Pancreas (tissue), 10 donors: ENCODE measurements around the gene MAP3K21. TPM values are rescaled to one million over a fixed set of nuclear protein-coding genes. Genes with fewer than 3 reads are reported as not detected.

Experiments used
- ATAC-seq, 4 donors: fragments of 200-7000 bp; cut with Tn5 transposase; one replicate each; pipeline versions ENCODE4 v1.8.0 to v1.9.1; 2020; ENCODE audit warnings: mild to moderate bottlenecking in 4 of 4, moderate library complexity in 4 of 4
- DNase-seq, 6 donors: peaks; one replicate each; pipeline ENCODE4 v3.0.0-alpha.2; 2020
- FAIRE-seq: peaks from 2 replicates; lab custom pipeline; 2012; peaks lifted over from hg19 to GRCh38; lab: Jason Lieb, UNC
- H3K27ac ChIP-seq, 4 donors: fragments of 200-600 bp; sonication (generic); 1 replicate in 3 of 4; 2 replicates in 1 of 4; pipeline versions ENCODE4 v1.5.0 to v1.8.0; 2020
- H3K27me3 ChIP-seq, 4 donors: fragments of 200-600 bp; one replicate each; pipeline ENCODE4 v1.8.0; 2021
- H3K36me3 ChIP-seq, 3 donors: fragments of 200-600 bp; sonication (generic) in 1 of 3; one replicate each; pipeline versions ENCODE4 v1.5.0 to v1.8.0; 2020 to 2021
- H3K4me1 ChIP-seq, 3 donors: fragments of 200-600 bp; one replicate each; pipeline ENCODE4 v1.8.0; 2021
- H3K4me3 ChIP-seq, 4 donors: fragments of 200-600 bp; sonication (generic) in 2 of 4; one replicate each; pipeline versions ENCODE4 v1.5.0 to v1.8.0; 2020 to 2021
- H3K9me3 ChIP-seq, 4 donors: fragments of 200-600 bp; one replicate each; pipeline ENCODE4 v1.8.0; 2021
- CTCF ChIP-seq, 4 donors: fragments of 200-600 bp; sonication (generic) in 3 of 4; IDR thresholded peaks; one replicate each; pipeline versions ENCODE4 v1.5.0 to v1.8.0; 2021; ENCODE audit warnings: antibody characterized with exemption in 4 of 4
- WGBS, 2 donors: extraction: QIAGEN DNeasy Blood & Tissue Kit; methylation state at CpG; one replicate each; pipeline ENCODE4 v1.1.7; 2013; 5-methylcytosine and 5-hydroxymethylcytosine counted together
- intact Hi-C, 3 donors: fragments of 100-400 bp; cut with DNase I; formaldehyde crosslinking; loops; one replicate each; pipeline versions ENCODE4 v1.11.1 to v1.14.2; 2022
- polyA plus RNA-seq, 2 donors: library from polyadenylated mRNA; stranded (reverse); fragments of 200-250 nt; gene quantifications; one replicate each; pipeline ENCODE4 v1.2.3, GENCODE V29; 2013
- total RNA-seq, 6 donors: library from RNA; stranded (reverse); fragmentation: NEBNext Ultra II Directional in 4 of 6; extraction: Animal tissue kit (Norgen Biotek cat#: 25700) in 4 of 6; gene quantifications; one replicate each; pipeline versions ENCODE4 v1.2.1 to v1.2.4, GENCODE V29; 2021 to 2023
- donor health status: healthy with polysubstance abuse.
- donor health status: DM: no; HTN: no; CAD: no; lungs with moderate emphysema.
- donor health status: DM: no; HTN: no; CAD: no.
- donor health status: control.
- donor health status: control.
- donor health status: Bipolar disorder and iron deficiency.
- donor health status: DM: yes; HTN: yes; CAD: no.
- donor health status: DM: no; HTN: no; CAD: no.
- donor health status: DM: no; HTN: no; CAD: no.
- donor health status: DM: yes; HTN: yes; CAD: no.

The MAP3K21 gene
- total and polyA plus RNA-seq, 8 donors, result 9.7 to 22.0 (median 15.3) TPM

GRCh38 chr1:233289676-233290075, 37.8 kb upstream of the MAP3K21 start:
- 59 to 60% methylated on average over 4 of the region's 4 CpGs for WGBS, 2 donors
- no peak for FAIRE-seq

GRCh38 chr1:233290396-233291034, 37.0 kb upstream of the MAP3K21 start:
- ATAC-seq (peak in 1 of 4 donors; percentile 37), DNase-seq (no peak), FAIRE-seq (no peak)
- no peaks in the 10 kb centered on the region for H3K9me3 ChIP-seq
- no peaks in the 10 kb centered on the region for H3K27me3 ChIP-seq
- intact Hi-C loops, result no loop called here
- WGBS, 2 donors, result 67 to 77% methylated on average over 5 of the region's 5 CpGs
- no peak overlapping the region for H3K4me3 ChIP-seq
- no peak for TF ChIP-seq CTCF (IDR thresholded peaks at IDR 0.05)
- H3K4me1 ChIP-seq, result no peaks in the 10 kb centered on the region
- H3K36me3 ChIP-seq, result no peaks in the 10 kb centered on the region
- H3K27ac ChIP-seq, result no peak overlapping the region

More at GRCh38 chr1:233289676-233290075, 37.8 kb upstream of the MAP3K21 start:
- H3K9me3 ChIP-seq, result no peaks in the 10 kb centered on the region
- no peaks in the 10 kb centered on the region for H3K4me1 ChIP-seq
- H3K4me3 ChIP-seq, result no peak overlapping the region
- intact Hi-C loops, result no loop called here
- no peak overlapping the region for H3K27ac ChIP-seq
- ATAC-seq, result peak in 1 of 4 donors; percentile 42
- no peak for TF ChIP-seq CTCF (IDR thresholded peaks at IDR 0.05)
- DNase-seq, result no peak
- H3K36me3 ChIP-seq, result no peaks in the 10 kb centered on the region
- no peaks in the 10 kb centered on the region for H3K27me3 ChIP-seq

- no peak for ATAC-seq
- Histone ChIP-seq H3K4me1 (no peaks in the 10 kb centered on the region), H3K27ac (no peak overlapping the region), H3K36me3 (no peaks in the 10 kb centered on the region), H3K27me3 (no peaks in the 10 kb centered on the region), H3K9me3 (no peaks in the 10 kb centered on the region), H3K4me3 (no peak overlapping the region)
- FAIRE-seq, result no peak
- DNase-seq, result no peak
- no peak for TF ChIP-seq CTCF (IDR thresholded peaks at IDR 0.05)
- WGBS, 2 donors, result 91 to 95% methylated on average over 3 of the region's 3 CpGs
- intact Hi-C loops, result no loop called here
These were observed 33.7 kb upstream of the MAP3K21 start for GRCh38 chr1:233293556-233294446.

- H3K4me3 ChIP-seq, result peak overlapping the region in 3 of 4 donors; percentile 62 to 84 (median 67)
- H3K27me3 ChIP-seq, result no peaks in the 10 kb centered on the region
- ATAC-seq (peak in 3 of 4 donors; percentile 42 to 67 (median 50)), FAIRE-seq (no peak), DNase-seq (no peak)
- no peaks in the 10 kb centered on the region for H3K36me3 ChIP-seq
- no peak for TF ChIP-seq CTCF (IDR thresholded peaks at IDR 0.05)
- intact Hi-C loops, result no loop called here
- no peaks in the 10 kb centered on the region for H3K4me1 ChIP-seq
- H3K9me3 ChIP-seq, result no peaks in the 10 kb centered on the region
- WGBS, 2 donors, result 12 to 16% methylated on average over 8 of the region's 8 CpGs
- peak overlapping the region in 3 of 4 donors; percentile 16 to 66 (median 22) for H3K27ac ChIP-seq
These were observed 32.6 kb upstream of the MAP3K21 start for GRCh38 chr1:233294913-233295236.
